NCI-H1417 (cell line): ENCODE data around the gene PARS2.
"Not testable (repeated sequence)": the region's sequence is repeated elsewhere in the genome, so short reads cannot be mapped to it uniquely, and the experiment has no call there.

ENCODE experiments used
- DNase-seq, 3 experiments: peaks; one replicate each; lab custom pipeline; 2025; lab: John Stamatoyannopoulos, UW

Gene PARS2

GRCh38 chr1:54800041-54800898 lies 35.9 kb upstream of the PARS2 start:
- no peak for DNase-seq

- no peak for DNase-seq
Measured at GRCh38 chr1:54798769-54799641, 34.7 kb upstream of the PARS2 start.

- no peak for DNase-seq
Measured at GRCh38 chr1:54798206-54798605, 33.9 kb upstream of the PARS2 start.

GRCh38 chr1:54796902-54797301 lies 32.6 kb upstream of the PARS2 start:
- DNase-seq: no peak

GRCh38 chr1:54795841-54796468 lies 31.6 kb upstream of the PARS2 start:
- no peak for DNase-seq

GRCh38 chr1:54795356-54795665 lies 31.0 kb upstream of the PARS2 start:
- DNase-seq: no peak

- no peak for DNase-seq
Measured at GRCh38 chr1:54794451-54795355, 30.4 kb upstream of the PARS2 start.

GRCh38 chr1:54792686-54793282 lies 28.5 kb upstream of the PARS2 start:
- peak; percentile 23 to 67 (median 32) for DNase-seq

GRCh38 chr1:54791880-54792522 lies 27.7 kb upstream of the PARS2 start:
- peak in 2 of 3 experiments; percentile 20 to 71 for DNase-seq

GRCh38 chr1:54788459-54788858 lies 24.1 kb upstream of the PARS2 start:
- no peak for DNase-seq

- DNase-seq: no peak
Measured at GRCh38 chr1:54787604-54788003, 23.3 kb upstream of the PARS2 start.

- DNase-seq: no peak
Measured at GRCh38 chr1:54786778-54787177, 22.5 kb upstream of the PARS2 start.

- DNase-seq: no peak
Measured at GRCh38 chr1:54784066-54784465, 19.7 kb upstream of the PARS2 start.

GRCh38 chr1:54782588-54782987 lies 18.3 kb upstream of the PARS2 start:
- DNase-seq: no peak

GRCh38 chr1:54782156-54782555 lies 17.8 kb upstream of the PARS2 start:
- no peak for DNase-seq

GRCh38 chr1:54781023-54781723 lies 16.9 kb upstream of the PARS2 start:
- no peak for DNase-seq

- no peak for DNase-seq
Measured at GRCh38 chr1:54777431-54777830, 13.1 kb upstream of the PARS2 start.

- DNase-seq: peak in 1 of 3 experiments; percentile 29
Measured at GRCh38 chr1:54777011-54777410, 12.7 kb upstream of the PARS2 start.

- not testable (repeated sequence) for DNase-seq
Measured at GRCh38 chr1:54775828-54776721, 11.8 kb upstream of the PARS2 start.
